ENCODE results near the gene ZNF222. TPM values are rescaled to one million over a fixed set of nuclear protein-coding genes. Genes with fewer than 3 reads are reported as not detected.

The ZNF222 gene
- total RNA-seq, 1 experiment from 2014 or later: 5.4 TPM

DNA sequence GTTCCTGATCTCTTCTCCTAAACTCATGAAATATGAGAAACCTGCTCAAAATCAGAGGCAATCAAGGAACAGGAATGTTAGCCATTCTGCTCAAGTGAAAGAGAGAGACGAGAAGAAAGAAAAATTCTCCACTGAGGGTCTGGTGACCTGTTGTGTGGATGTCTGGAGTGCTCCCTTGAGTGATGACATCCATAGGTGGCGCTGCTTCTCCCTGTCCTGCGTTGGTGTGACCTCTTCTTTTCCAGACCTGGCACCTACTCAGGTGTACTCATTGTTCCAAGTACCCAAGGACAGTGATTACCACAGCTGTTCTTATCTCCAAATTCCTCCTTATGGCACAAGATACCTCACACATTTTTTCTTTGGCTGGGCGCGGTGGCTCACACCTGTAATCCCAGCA, 30.7 kb downstream of the ZNF222 start:
- Histone ChIP-seq H3T11ph (ENCODE audit: low read length) (no peak overlapping the region), H2BK5ac (ENCODE audit: insufficient read length, low read length) (no peak overlapping the region), H3K79me1 (ENCODE audit: insufficient read depth, low read depth, low read length, poor library complexity, severe bottlenecking) (no peaks in the 10 kb centered on the region), H3K23ac (ENCODE audit: insufficient read length, low read depth, low read length) (no peak overlapping the region), H2BK120ac (ENCODE audit: low read depth, low read length, poor library complexity, severe bottlenecking) (no peak overlapping the region), H3K27me3 (ENCODE audit: insufficient read depth, low read length) (no peaks in the 10 kb centered on the region), H4K5ac (ENCODE audit: insufficient read length, low read depth, low read length) (no peak overlapping the region), H3K4ac (ENCODE audit: low read depth, low read length) (no peak overlapping the region), H2BK12ac (ENCODE audit: insufficient read length, low read depth, low read length) (no peak overlapping the region), H3K23me2 (ENCODE audit: insufficient read length, low read depth, low read length, poor library complexity, severe bottlenecking) (peaks cover 10% of the 10 kb centered on the region), H3K79me2 (ENCODE audit: insufficient read depth, low read length) (no peaks in the 10 kb centered on the region), H3K9ac (ENCODE audit: extremely low read depth, insufficient read length, low read length) (no peak overlapping the region), H2BK15ac (ENCODE audit: low read depth, low read length) (no peak overlapping the region), H4K20me1 (ENCODE audit: control insufficient read depth, insufficient read depth, insufficient read length) (no peaks in the 10 kb centered on the region), H2BK20ac (ENCODE audit: low read depth, low read length, poor library complexity, severe bottlenecking) (no peak overlapping the region), H3K14ac (ENCODE audit: insufficient read depth, low read length) (no peak overlapping the region), H3K56ac (ENCODE audit: insufficient read length, low read depth, low read length) (no peak overlapping the region), H4K8ac (replicated peaks; ENCODE audit: insufficient read length, low read depth, low read length) (no peak overlapping the region), H3K27ac (ENCODE audit: insufficient read length, low read depth, low read length) (no peak overlapping the region), H3K18ac (ENCODE audit: insufficient read length, low read depth, low read length) (no peak overlapping the region), H2AFZ (ENCODE audit: low read length) (no peak overlapping the region), H3K4me2 (ENCODE audit: insufficient read depth, insufficient read length, low read length) (no peak overlapping the region), H3K4me1 (ENCODE audit: insufficient read depth, low read length) (0 out of 2 replicates have a peak, but pooled peaks cover 2% of the 10 kb centered on the region), H2AK5ac (ENCODE audit: insufficient read length, low read length) (no peak overlapping the region), H3K9me3 (ENCODE audit: control insufficient read depth, low read depth, low read length) (no peaks in the 10 kb centered on the region), H4K91ac (ENCODE audit: insufficient read length, low read depth, low read length) (no peak overlapping the region)
- Mint-ChIP-seq H3K9me3 (peaks cover 0 to 31% of the 10 kb centered on the region in 2 experiments; a peak in 3 of 5 replicates), H3K27ac (no peak overlapping the region), H3K4me1 (peaks cover 4 to 9% of the 10 kb centered on the region in 2 experiments), H3K36me3 (ENCODE audit: insufficient read depth in 1 of 3, low read depth in 3 of 3) (peaks cover 51 to 57% (median 56%) of the 10 kb centered on the region in 3 experiments), H3K4me3 (no peak overlapping the region), H3K27me3 (ENCODE audit: low read depth) (no peaks in the 10 kb centered on the region)
- TF ChIP-seq, protein P1, sequence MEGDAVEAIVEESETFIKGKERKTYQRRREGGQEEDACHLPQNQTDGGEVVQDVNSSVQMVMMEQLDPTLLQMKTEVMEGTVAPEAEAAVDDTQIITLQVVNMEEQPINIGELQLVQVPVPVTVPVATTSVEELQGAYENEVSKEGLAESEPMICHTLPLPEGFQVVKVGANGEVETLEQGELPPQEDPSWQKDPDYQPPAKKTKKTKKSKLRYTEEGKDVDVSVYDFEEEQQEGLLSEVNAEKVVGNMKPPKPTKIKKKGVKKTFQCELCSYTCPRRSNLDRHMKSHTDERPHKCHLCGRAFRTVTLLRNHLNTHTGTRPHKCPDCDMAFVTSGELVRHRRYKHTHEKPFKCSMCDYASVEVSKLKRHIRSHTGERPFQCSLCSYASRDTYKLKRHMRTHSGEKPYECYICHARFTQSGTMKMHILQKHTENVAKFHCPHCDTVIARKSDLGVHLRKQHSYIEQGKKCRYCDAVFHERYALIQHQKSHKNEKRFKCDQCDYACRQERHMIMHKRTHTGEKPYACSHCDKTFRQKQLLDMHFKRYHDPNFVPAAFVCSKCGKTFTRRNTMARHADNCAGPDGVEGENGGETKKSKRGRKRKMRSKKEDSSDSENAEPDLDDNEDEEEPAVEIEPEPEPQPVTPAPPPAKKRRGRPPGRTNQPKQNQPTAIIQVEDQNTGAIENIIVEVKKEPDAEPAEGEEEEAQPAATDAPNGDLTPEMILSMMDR (conservative IDR thresholded peaks at IDR 0.05): peak; percentile 42; the same call in 2 of the 3 replicates
- DNase-seq: peak; percentile 28
- no CpG with 5 or more reads among the region's 5 CpGs for WGBS (ENCODE audit: extremely low coverage, insufficient read length, low lambda C conversion rate)

Data from H9 (cell line).